Posterior cingulate gyrus (tissue), 11 donors: ENCODE measurements around the gene PLEKHG7.
A peak's percentile ranks its signal among the peaks of the same experiment; 100 is the strongest.
"Not testable (repeated sequence)": the region's sequence is repeated elsewhere in the genome, so short reads cannot be mapped to it uniquely, and the experiment has no call there.

Experiments used
- DNase-seq, 10 donors: peaks; one replicate each; pipeline versions ENCODE4 v3.0.0 to v3.0.0-alpha.2; 2020 to 2021; ENCODE audit warnings: mixed read lengths in 3 of 10
- intact Hi-C: fragments of 100-400 bp; cut with DNase I; formaldehyde crosslinking; loops from one replicate; pipeline ENCODE4 v1.15.1; 2023

Gene PLEKHG7, protein sequence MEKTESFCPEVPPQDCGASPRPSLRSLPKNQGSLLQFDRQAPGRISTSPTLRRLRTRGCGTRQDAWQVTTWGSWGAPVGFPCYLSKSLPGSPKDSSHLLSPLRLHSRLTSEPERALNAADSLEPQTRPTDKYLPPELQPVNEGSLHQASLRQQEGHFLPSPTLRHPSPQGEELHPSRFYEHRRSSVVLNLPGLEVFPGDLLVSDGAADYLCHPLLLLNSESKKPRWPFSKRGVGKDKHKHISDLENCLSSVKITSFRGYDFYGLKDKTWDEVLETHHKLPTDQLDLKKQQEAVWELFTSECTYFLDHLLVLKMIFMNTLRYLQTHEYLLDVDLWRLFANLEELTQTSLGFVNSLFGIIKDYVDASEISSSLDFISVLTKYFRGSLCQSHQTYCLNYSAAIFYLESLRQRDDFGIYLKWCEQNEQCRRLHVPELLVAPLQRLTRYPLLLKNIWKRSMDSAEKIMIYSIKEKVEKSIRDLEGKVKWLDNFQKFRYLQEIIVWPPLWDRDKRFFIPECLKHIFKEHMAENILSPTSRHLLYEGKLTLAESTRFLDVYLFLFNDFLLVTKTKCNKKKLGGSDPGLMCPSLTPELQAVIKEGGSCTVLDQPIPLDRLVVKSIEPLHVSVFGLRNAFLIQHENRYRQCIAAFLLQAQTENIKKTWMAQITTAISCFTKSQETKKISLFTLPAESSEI

GRCh38 chr12:92702754-92703679 lies at the start of gene PLEKHG7:
PLEKHG7 (plus strand) TSS chr12:92702989; CDS start chr12:92706632, 3,643 bp downstream.
- no peak for DNase-seq
- intact Hi-C loops: no loop called here

DNA sequence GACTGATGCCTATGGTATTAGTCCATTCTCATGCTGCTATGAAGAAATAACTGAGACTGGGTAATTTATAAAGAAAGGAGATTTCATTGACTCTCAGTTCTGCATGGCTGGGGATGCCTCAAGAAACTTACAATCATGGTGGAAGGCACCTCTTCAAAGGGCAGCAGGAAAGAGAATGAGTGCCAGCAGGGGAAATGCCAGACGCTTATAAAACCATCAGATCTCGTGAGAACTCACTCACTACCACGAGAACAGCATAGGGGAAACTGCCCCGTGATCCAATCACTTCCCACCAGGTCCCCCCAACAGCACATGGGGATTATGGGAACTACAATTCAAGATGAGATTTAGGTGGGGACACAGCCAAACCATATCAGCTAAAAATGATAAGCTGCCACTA lies 48.5 kb upstream of the PLEKHG7 start:
- DNase-seq: not testable (repeated sequence)
- intact Hi-C loops: loop anchor here (5.0 kb wide), 2 partner anchors 842 to 1292 kb away; no protein-coding TSS in a partner anchor

GRCh38 chr12:92654929-92655328 lies 47.9 kb upstream of the PLEKHG7 start:
- no peak for DNase-seq
- intact Hi-C loops: loop anchor here (5.0 kb wide), 2 partner anchors 843 to 1293 kb away; no protein-coding TSS in a partner anchor

- DNase-seq: no peak
- intact Hi-C loops: no loop called here
Observed at GRCh38 chr12:92656911-92657310, 45.9 kb upstream of the PLEKHG7 start.

GRCh38 chr12:92657770-92658169 lies 45.0 kb upstream of the PLEKHG7 start:
- intact Hi-C loops: no loop called here
- no peak for DNase-seq

- intact Hi-C loops: no loop called here
- no peak for DNase-seq
Observed at GRCh38 chr12:92658611-92659010, 44.2 kb upstream of the PLEKHG7 start.

- DNase-seq: no peak
- intact Hi-C loops: no loop called here
Observed at GRCh38 chr12:92661269-92661668, 41.5 kb upstream of the PLEKHG7 start.

DNA sequence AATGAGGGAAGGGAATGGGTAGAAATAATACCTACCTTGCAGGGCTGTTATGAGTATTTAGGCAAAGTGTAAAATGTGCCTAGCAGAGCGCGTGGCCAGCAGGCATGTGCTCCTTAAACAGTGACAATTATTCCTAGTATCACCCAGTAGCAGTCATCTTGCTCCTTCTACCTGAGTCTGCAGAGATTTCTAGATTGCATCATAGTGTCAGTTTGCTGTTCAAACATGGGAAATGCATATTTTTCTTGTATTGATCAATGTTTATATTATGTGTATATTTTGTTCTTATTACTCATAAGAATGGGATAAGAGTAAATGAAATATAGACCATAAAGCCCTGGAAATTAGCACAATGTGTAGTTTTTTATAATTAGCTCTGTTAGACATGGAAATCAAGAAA lies 37.3 kb upstream of the PLEKHG7 start:
- intact Hi-C loops: no loop called here
- DNase-seq: no peak

GRCh38 chr12:92668739-92669138 lies 34.0 kb upstream of the PLEKHG7 start:
- no peak for DNase-seq
- intact Hi-C loops: no loop called here

- DNase-seq, intact Hi-C loops: not testable (repeated sequence)
Observed at GRCh38 chr12:92671524-92671923, 31.3 kb upstream of the PLEKHG7 start.

- no peak for DNase-seq
- intact Hi-C loops: no loop called here
Observed at GRCh38 chr12:92673756-92674155, 29.0 kb upstream of the PLEKHG7 start.

GRCh38 chr12:92674500-92674899 lies 28.3 kb upstream of the PLEKHG7 start:
- no peak for DNase-seq
- intact Hi-C loops: no loop called here

GRCh38 chr12:92675092-92675865 lies 27.5 kb upstream of the PLEKHG7 start:
- intact Hi-C loops: no loop called here
- no peak for DNase-seq

DNA sequence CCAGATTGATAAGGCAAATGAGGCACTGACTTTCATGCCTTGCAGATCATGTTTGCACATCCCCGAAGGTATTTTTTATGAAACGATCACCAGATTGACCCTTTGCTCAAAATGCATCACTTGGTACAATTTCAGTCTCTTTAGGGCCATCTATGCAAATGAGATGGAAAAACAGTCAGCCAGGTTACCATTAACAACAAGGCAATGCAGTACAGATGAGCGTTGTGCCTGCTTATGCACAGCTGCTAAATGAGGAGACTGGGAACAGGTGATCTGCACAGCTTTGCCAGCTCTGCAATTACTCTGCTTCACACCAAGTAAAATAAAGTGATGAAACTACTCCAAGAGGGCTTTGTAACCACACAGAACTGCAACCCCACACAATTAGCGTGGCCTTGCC lies 26.1 kb upstream of the PLEKHG7 start:
- no peak for DNase-seq
- intact Hi-C loops: no loop called here

- DNase-seq: no peak
- intact Hi-C loops: no loop called here
Observed at GRCh38 chr12:92690601-92691000, 12.2 kb upstream of the PLEKHG7 start.

GRCh38 chr12:92695056-92695455 lies 7.7 kb upstream of the PLEKHG7 start:
- intact Hi-C loops: no loop called here
- DNase-seq: no peak

DNA sequence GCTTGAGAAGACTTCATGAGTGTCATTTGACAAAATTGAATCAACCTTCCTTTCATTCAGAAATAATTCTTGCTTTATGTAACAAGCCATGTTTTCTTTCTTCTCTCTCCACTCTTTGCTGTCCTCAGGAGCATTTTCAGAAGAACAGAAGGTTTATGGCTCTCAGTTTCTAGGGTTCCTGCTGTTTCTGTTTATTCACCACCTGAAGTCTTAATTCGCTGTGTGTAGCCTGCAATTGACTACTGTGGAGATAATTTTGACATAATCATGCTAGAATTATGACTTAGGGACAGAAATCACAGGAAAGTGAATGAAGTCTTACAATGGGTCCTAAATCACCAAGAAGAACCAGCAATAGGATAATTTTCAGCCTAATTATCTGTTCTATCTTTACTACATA lies 7.2 kb upstream of the PLEKHG7 start:
- no peak for DNase-seq
- intact Hi-C loops: no loop called here

GRCh38 chr12:92696216-92696615 lies 6.6 kb upstream of the PLEKHG7 start:
- DNase-seq: peak in 6 of 10 donors; percentile 31 to 86 (median 62)
- intact Hi-C loops: no loop called here

DNA sequence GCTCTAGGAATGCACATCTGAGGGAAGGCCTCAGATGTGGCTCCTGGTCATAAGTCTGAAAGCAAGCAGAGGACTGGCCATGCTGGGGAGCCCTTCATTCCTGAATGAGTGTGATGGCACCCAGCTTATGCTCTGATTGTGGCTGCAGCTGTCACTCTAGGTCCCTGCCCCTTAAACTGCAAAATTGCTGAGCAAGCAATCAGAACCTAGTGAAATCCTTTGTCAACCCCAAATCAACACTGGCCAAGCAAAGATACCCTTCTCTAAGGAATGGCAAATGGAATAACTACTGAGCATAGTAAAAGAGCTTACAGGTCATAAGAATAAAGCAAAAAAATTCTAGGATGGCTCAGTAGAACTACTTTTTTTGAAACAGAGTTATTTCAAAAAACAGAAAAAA lies 4.3 kb upstream of the PLEKHG7 start:
- intact Hi-C loops: no loop called here
- no peak for DNase-seq

DNA sequence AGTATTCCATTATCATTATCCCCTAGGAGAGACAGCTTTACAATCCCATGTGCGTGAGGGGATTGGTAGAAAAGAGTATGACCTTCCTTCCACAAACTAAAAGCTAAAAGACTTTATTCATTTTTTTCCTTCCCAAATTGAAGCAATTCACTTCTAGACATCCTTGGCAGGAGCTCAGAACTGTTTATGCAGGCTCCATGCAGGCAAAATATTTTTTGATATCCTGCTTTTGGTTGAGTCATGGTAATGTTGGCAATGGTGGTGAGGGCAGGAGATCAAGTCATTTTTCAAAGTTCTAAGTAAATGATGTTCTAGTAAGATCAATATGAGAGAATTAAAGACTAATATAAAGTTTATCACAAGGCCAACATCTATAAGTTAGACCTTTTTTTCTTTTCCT lies 1.3 kb upstream of the PLEKHG7 start:
- intact Hi-C loops: no loop called here
- no peak for DNase-seq
